Fibroblast of the conjunctiva (primary cell): ENCODE measurements around the gene SGPP1.
"Not testable (repeated sequence)": the region's sequence is repeated elsewhere in the genome, so short reads cannot be mapped to it uniquely, and the experiment has no call there.

Source experiments
- DNase-seq: peaks from one replicate; pipeline ENCODE4 v3.0.0-alpha.2; 2010; ENCODE audit warnings: low read depth

The SGPP1 gene

GRCh38 chr14:63726499-63726898, 1.4 kb downstream of the SGPP1 start:
- no peak for DNase-seq

- DNase-seq, result no peak
These were observed 1.9 kb downstream of the SGPP1 start for GRCh38 chr14:63725786-63726460.

- DNase-seq, result no peak
These were observed 10.2 kb downstream of the SGPP1 start for GRCh38 chr14:63717702-63718101.

GRCh38 chr14:63715360-63715759, 12.5 kb downstream of the SGPP1 start:
- no peak for DNase-seq

- peak; percentile 20 for DNase-seq
These were observed 14.1 kb downstream of the SGPP1 start for GRCh38 chr14:63713764-63714163.

GRCh38 chr14:63713058-63713457, 14.8 kb downstream of the SGPP1 start:
- no peak for DNase-seq

- no peak for DNase-seq
These were observed 15.7 kb downstream of the SGPP1 start for GRCh38 chr14:63712123-63712522.

GRCh38 chr14:63710497-63710896, 17.4 kb downstream of the SGPP1 start:
- DNase-seq, result no peak

GRCh38 chr14:63709589-63709988, 18.3 kb downstream of the SGPP1 start:
- DNase-seq, result no peak

GRCh38 chr14:63707216-63707615, 20.6 kb downstream of the SGPP1 start:
- DNase-seq, result no peak

- no peak for DNase-seq
These were observed 22.2 kb downstream of the SGPP1 start for GRCh38 chr14:63705561-63706070.

- DNase-seq, result not testable (repeated sequence)
These were observed 25.3 kb downstream of the SGPP1 start for GRCh38 chr14:63702530-63702929.

- no peak for DNase-seq
These were observed 26.1 kb downstream of the SGPP1 start for GRCh38 chr14:63701606-63702299.

GRCh38 chr14:63692310-63693020, 35.4 kb downstream of the SGPP1 start:
- no peak for DNase-seq

- no peak for DNase-seq
These were observed 38.7 kb downstream of the SGPP1 start for GRCh38 chr14:63689132-63689531.

- no peak for DNase-seq
These were observed 40.9 kb downstream of the SGPP1 start for GRCh38 chr14:63686926-63687325.

GRCh38 chr14:63685401-63685800, 42.5 kb downstream of the SGPP1 start:
- no peak for DNase-seq

- no peak for DNase-seq
These were observed 44.9 kb downstream of the SGPP1 start for GRCh38 chr14:63682727-63683593.

- no peak for DNase-seq
These were observed 49.3 kb downstream of the SGPP1 start for GRCh38 chr14:63678536-63678935.

- peak; percentile 23 for DNase-seq
These were observed 49.9 kb downstream of the SGPP1 start for GRCh38 chr14:63677891-63678379.

GRCh38 chr14:63676615-63677014, 51.2 kb downstream of the SGPP1 start:
- no peak for DNase-seq
